CD4-positive, alpha-beta memory T cell (primary cell): ENCODE data around the gene CCAR1. TPM values are rescaled to one million over a fixed set of nuclear protein-coding genes. Genes with fewer than 3 reads are reported as not detected.
"Not testable (repeated sequence)": the region's sequence is repeated elsewhere in the genome, so short reads cannot be mapped to it uniquely, and the experiment has no call there.

Experiments used
- CTCF ChIA-PET: fragments of 350-600 bp; sonication (Branson Sonifier 250); formaldehyde crosslinking; loops from one replicate; lab custom pipeline; 2021; ENCODE audit warnings: inconsistent platforms; ENCODE audit not compliant: partially characterized antibody; lab: Charles Lee
- POLR2A ChIA-PET: fragments of 350-600 bp; sonication (Branson Sonifier 250); formaldehyde crosslinking; loops from one replicate; lab custom pipeline; 2021; ENCODE audit not compliant: partially characterized antibody; lab: Charles Lee
- DNase-seq, 5 donors: peaks; one replicate each; pipeline versions ENCODE4 v3.0.0 to v3.0.0-alpha.2; 2020 to 2022; ENCODE audit warnings: mixed read lengths in 1 of 5
- H3K27ac ChIP-seq: one replicate; pipeline ENCODE4 v1.7.0; 2013; ENCODE audit warnings: low read depth, low read length
- H3K27me3 ChIP-seq: 2 replicates; pipeline ENCODE4 v1.7.0; 2013; ENCODE audit warnings: mild to moderate bottlenecking, low read length, moderate library complexity; ENCODE audit not compliant: insufficient read depth
- H3K36me3 ChIP-seq: 2 replicates; pipeline ENCODE4 v1.7.0; 2013; ENCODE audit warnings: mild to moderate bottlenecking, low read length, moderate library complexity; ENCODE audit not compliant: insufficient read depth
- H3K4me1 ChIP-seq: 2 replicates; pipeline ENCODE4 v1.7.0; 2013; ENCODE audit warnings: mild to moderate bottlenecking, low read length, moderate library complexity; ENCODE audit not compliant: insufficient read depth
- H3K4me3 ChIP-seq, 2 donors: one replicate each; pipeline ENCODE4 v1.7.0; 2013; ENCODE audit warnings: low read length in 2 of 2, mild to moderate bottlenecking in 1 of 2
- H3K9me3 ChIP-seq, 2 donors: one replicate each; pipeline ENCODE4 v1.7.0; 2013; ENCODE audit warnings: low read length in 2 of 2, control low read depth in 1 of 2; ENCODE audit not compliant: control insufficient read depth in 1 of 2
- H3K27ac Mint-ChIP-seq, 7 donors: one replicate each; pipeline ENCODE4 v1.8.0; 2020 to 2021; ENCODE audit warnings: mixed read lengths in 7 of 7, mild to moderate bottlenecking in 6 of 7, inconsistent platforms in 3 of 7, moderate library complexity in 3 of 7
- H3K27me3 Mint-ChIP-seq, 2 donors: one replicate each; pipeline ENCODE4 v1.8.0; 2020 to 2021; ENCODE audit warnings: mixed read lengths in 2 of 2
- H3K36me3 Mint-ChIP-seq, 2 donors: one replicate each; pipeline ENCODE4 v1.8.0; 2020 to 2021; ENCODE audit warnings: mixed read lengths in 2 of 2, inconsistent platforms in 1 of 2, mild to moderate bottlenecking in 1 of 2
- H3K4me1 Mint-ChIP-seq, 4 donors: one replicate each; pipeline ENCODE4 v1.8.0; 2020 to 2021; ENCODE audit warnings: mixed read lengths in 4 of 4, mild to moderate bottlenecking in 1 of 4
- H3K4me3 Mint-ChIP-seq, 8 donors: one replicate each; pipeline ENCODE4 v1.8.0; 2020 to 2021; ENCODE audit warnings: mixed read lengths in 8 of 8, mild to moderate bottlenecking in 7 of 8, moderate library complexity in 6 of 8, inconsistent platforms in 3 of 8
- H3K9me3 Mint-ChIP-seq, 8 donors: one replicate each; pipeline ENCODE4 v1.8.0; 2020 to 2021; ENCODE audit warnings: mixed read lengths in 8 of 8, mild to moderate bottlenecking in 5 of 8, inconsistent platforms in 3 of 8, moderate library complexity in 1 of 8
- intact Hi-C: fragments of 100-400 bp; cut with micrococcal nuclease; formaldehyde crosslinking; loops from one replicate; pipeline ENCODE4 v1.15.1; 2023
- polyA plus RNA-seq, 2 donors: library from polyadenylated mRNA; unstranded; fragments of 300-500 nt; fragmentation: Illumina TruSeq; gene quantifications; one replicate each; pipeline ENCODE4 v1.2.3, GENCODE V29; 2021
- total RNA-seq, 2 experiments: library from RNA; stranded (reverse); gene quantifications; one replicate each; pipeline ENCODE4 v1.2.3, GENCODE V29; 2021

The CCAR1 gene
- total and polyA plus RNA-seq, 4 experiments from 2014 or later = 25.9 to 97.3 (median 74.1) TPM

GRCh38 chr10:68790476-68790875, 69.4 kb downstream of the CCAR1 start:
- Mint-ChIP-seq H3K36me3 (peaks cover 35 to 49% of the 10 kb centered on the region in 2 donors), H3K9me3 (no peaks in the 10 kb centered on the region), H3K27ac (no peak overlapping the region), H3K27me3 (no peaks in the 10 kb centered on the region), H3K4me1 (no peaks in the 10 kb centered on the region), H3K4me3 (no peak overlapping the region)
- POLR2A ChIA-PET = no interaction called here
- Histone ChIP-seq H3K36me3 (peaks cover 53% of the 10 kb centered on the region), H3K27me3 (no peaks in the 10 kb centered on the region), H3K4me3 (no peak overlapping the region), H3K27ac (no peak overlapping the region), H3K9me3 (no peaks in the 10 kb centered on the region), H3K4me1 (no peaks in the 10 kb centered on the region)
- DNase-seq = no peak
- intact Hi-C loops = no loop called here
- CTCF ChIA-PET = no interaction called here

GRCh38 chr10:68792115-68792514, 71.1 kb downstream of the CCAR1 start:
- Histone ChIP-seq H3K27me3 (no peaks in the 10 kb centered on the region), H3K27ac (no peak overlapping the region), H3K4me3 (no peak overlapping the region), H3K9me3 (no peaks in the 10 kb centered on the region), H3K4me1 (no peaks in the 10 kb centered on the region), H3K36me3 (peaks cover 46% of the 10 kb centered on the region)
- ChIA-PET POLR2A (no interaction called here), CTCF (no interaction called here)
- Mint-ChIP-seq H3K4me1 (no peaks in the 10 kb centered on the region), H3K36me3 (peaks cover 25 to 42% of the 10 kb centered on the region in 2 donors), H3K27ac (no peak overlapping the region), H3K4me3 (no peak overlapping the region), H3K9me3 (no peaks in the 10 kb centered on the region), H3K27me3 (no peaks in the 10 kb centered on the region)
- intact Hi-C loops = no loop called here
- DNase-seq = no peak

GRCh38 chr10:68795886-68796532, 75.0 kb downstream of the CCAR1 start:
- ChIA-PET POLR2A (no interaction called here), CTCF (no interaction called here)
- H3K4me3 Mint-ChIP-seq = no peak overlapping the region
- H3K4me1 Mint-ChIP-seq = no peaks in the 10 kb centered on the region
- Histone ChIP-seq H3K9me3 (no peaks in the 10 kb centered on the region), H3K4me3 (no peak overlapping the region), H3K27ac (no peak overlapping the region), H3K27me3 (no peaks in the 10 kb centered on the region), H3K36me3 (peaks cover 12% of the 10 kb centered on the region), H3K4me1 (no peaks in the 10 kb centered on the region)
- H3K9me3 Mint-ChIP-seq = no peaks in the 10 kb centered on the region
- H3K27ac Mint-ChIP-seq = no peak overlapping the region
- peaks cover 13 to 26% of the 10 kb centered on the region in 2 donors for H3K36me3 Mint-ChIP-seq
- no peak for DNase-seq
- H3K27me3 Mint-ChIP-seq = no peaks in the 10 kb centered on the region
- intact Hi-C loops = no loop called here

- CTCF ChIA-PET = no interaction called here
- POLR2A ChIA-PET = no interaction called here
- H3K27ac Mint-ChIP-seq = no peak overlapping the region
Observed at GRCh38 chr10:68796605-68797004, 75.6 kb downstream of the CCAR1 start.

GRCh38 chr10:68800211-68800610, 79.2 kb downstream of the CCAR1 start:
- no peaks in the 10 kb centered on the region for H3K27me3 ChIP-seq
- no peak overlapping the region for H3K27ac ChIP-seq
- H3K4me1 ChIP-seq = no peaks in the 10 kb centered on the region
- H3K4me3 Mint-ChIP-seq = no peak overlapping the region
- intact Hi-C loops = no loop called here
- no peaks in the 10 kb centered on the region for H3K9me3 Mint-ChIP-seq
- H3K4me3 ChIP-seq = no peak overlapping the region
- H3K9me3 ChIP-seq = no peaks in the 10 kb centered on the region
- H3K36me3 ChIP-seq = peaks cover 6% of the 10 kb centered on the region
- DNase-seq = no peak
- ChIA-PET POLR2A (no interaction called here), CTCF (interaction anchor here (0.7 kb wide), 1 partner anchor 152 kb away, joined by 4 read pairs; no protein-coding TSS in a partner anchor)
- H3K4me1 Mint-ChIP-seq = no peaks in the 10 kb centered on the region
- H3K27me3 Mint-ChIP-seq = no peaks in the 10 kb centered on the region
- peaks cover 4 to 10% of the 10 kb centered on the region in 2 donors for H3K36me3 Mint-ChIP-seq
- H3K27ac Mint-ChIP-seq = no peak overlapping the region

More at GRCh38 chr10:68796605-68797004, 75.6 kb downstream of the CCAR1 start:
- intact Hi-C loops = no loop called here
- H3K9me3 Mint-ChIP-seq = no peaks in the 10 kb centered on the region
- Histone ChIP-seq H3K4me1 (no peaks in the 10 kb centered on the region), H3K27ac (no peak overlapping the region), H3K36me3 (peaks cover 12% of the 10 kb centered on the region), H3K4me3 (no peak overlapping the region), H3K27me3 (no peaks in the 10 kb centered on the region), H3K9me3 (no peaks in the 10 kb centered on the region)
- DNase-seq = no peak
- H3K4me1 Mint-ChIP-seq = no peaks in the 10 kb centered on the region
- H3K27me3 Mint-ChIP-seq = no peaks in the 10 kb centered on the region
- H3K4me3 Mint-ChIP-seq = no peak overlapping the region
- H3K36me3 Mint-ChIP-seq = peaks cover 11 to 23% of the 10 kb centered on the region in 2 donors

- intact Hi-C loops = no loop called here
- no peaks in the 10 kb centered on the region for H3K36me3 ChIP-seq
- H3K27me3 Mint-ChIP-seq = no peaks in the 10 kb centered on the region
- no peak for DNase-seq
- POLR2A ChIA-PET = no interaction called here
- no peaks in the 10 kb centered on the region for H3K36me3 Mint-ChIP-seq
- no peaks in the 10 kb centered on the region for H3K27me3 ChIP-seq
- no peaks in the 10 kb centered on the region for H3K9me3 Mint-ChIP-seq
- no peak overlapping the region for H3K4me3 ChIP-seq
- CTCF ChIA-PET = no interaction called here
- no peak overlapping the region for H3K4me3 Mint-ChIP-seq
- H3K4me1 ChIP-seq = no peaks in the 10 kb centered on the region
- no peaks in the 10 kb centered on the region for H3K9me3 ChIP-seq
- H3K27ac ChIP-seq = no peak overlapping the region
- no peaks in the 10 kb centered on the region for H3K4me1 Mint-ChIP-seq
- H3K27ac Mint-ChIP-seq = no peak overlapping the region
Observed at GRCh38 chr10:68804692-68805091, 83.7 kb downstream of the CCAR1 start.

- H3K4me3 Mint-ChIP-seq, H3K9me3 ChIP-seq, H3K27me3 ChIP-seq, DNase-seq, H3K4me1 Mint-ChIP-seq, H3K27ac Mint-ChIP-seq, H3K27ac ChIP-seq, intact Hi-C loops, H3K4me1 ChIP-seq, H3K36me3 ChIP-seq, H3K9me3 Mint-ChIP-seq, H3K27me3 Mint-ChIP-seq, H3K4me3 ChIP-seq, POLR2A ChIA-PET, H3K36me3 Mint-ChIP-seq: not testable (repeated sequence)
- CTCF ChIA-PET = interaction anchor here (1.2 kb wide), 1 partner anchor 23 kb away, joined by 3 read pairs; no protein-coding TSS in a partner anchor
Observed at GRCh38 chr10:68810830-68811229, 89.8 kb downstream of the CCAR1 start.
